ENCODE data around the gene RUNX2. TPM values are rescaled to one million over a fixed set of nuclear protein-coding genes. Genes with fewer than 3 reads are reported as not detected.

The RUNX2 gene
- polyA plus RNA-seq, 1 donor (not counting 4 experiments of a cell fraction or from before 2014, with no cell fraction given): 1.4 TPM

DNA sequence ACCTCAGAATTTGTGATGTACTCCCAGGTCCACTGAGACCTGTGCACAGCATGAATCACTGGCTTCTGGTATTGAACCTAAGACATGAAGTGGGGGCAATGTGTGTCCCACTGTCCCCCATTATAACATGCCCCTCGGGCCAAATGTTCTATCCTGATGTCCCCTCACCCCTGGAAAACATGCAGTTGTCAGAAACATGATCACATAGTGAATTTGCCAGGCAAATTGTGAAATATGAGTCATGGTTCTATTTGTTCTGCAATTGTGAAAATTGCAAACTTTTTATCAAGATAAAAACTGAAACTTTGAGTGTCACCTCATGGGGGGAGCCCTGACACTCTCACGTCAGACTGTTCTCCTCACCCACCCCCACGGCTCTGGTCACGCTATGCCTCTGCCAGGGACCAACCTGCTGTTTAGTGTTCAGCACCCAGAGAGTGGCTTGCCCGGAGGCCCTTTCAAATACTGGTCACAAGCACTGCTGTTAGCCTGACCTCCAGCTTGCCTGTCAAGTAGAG lies 382.2 kb downstream of the RUNX2 start:
- Histone ChIP-seq H3K36me3 (ENCODE audit: control insufficient read depth in 2 of 2, extremely low read depth in 1 of 2, insufficient read depth in 2 of 2, low read length in 2 of 2) (no peaks in the 10 kb centered on the region), H3K9me3 (ENCODE audit: control insufficient read depth, low read depth, low read length) (no peaks in the 10 kb centered on the region), H3K4me2 (ENCODE audit: control insufficient read depth, extremely low read depth, insufficient read depth, low read depth, low read length) (no peak overlapping the region), H3K4me1 (ENCODE audit: control insufficient read depth, extremely low read depth, insufficient read depth, low read length) (no peaks in the 10 kb centered on the region), H4K20me1 (ENCODE audit: control insufficient read depth, extremely low read depth, insufficient read depth, low read length) (no peaks in the 10 kb centered on the region), H3K9ac (ENCODE audit: control insufficient read depth, extremely low read depth, insufficient read depth, low read length) (no peak overlapping the region), H3K9me1 (ENCODE audit: control insufficient read depth, extremely low read depth, insufficient read depth, low read length) (no peaks in the 10 kb centered on the region), H3K27me3 (ENCODE audit: control insufficient read depth, extremely low read depth, insufficient read depth, low read length) (no peaks in the 10 kb centered on the region), H3K27ac (ENCODE audit: control insufficient read depth, insufficient read depth, low read length) (no peak overlapping the region), H3K4me3 (ENCODE audit: control insufficient read depth in 2 of 3, extremely low read depth in 1 of 3, insufficient read depth in 2 of 3, low read depth in 1 of 3, low read length in 3 of 3) (no peak overlapping the region), H2AFZ (ENCODE audit: control insufficient read depth, low read length) (no peak overlapping the region), H3K79me2 (ENCODE audit: control insufficient read depth, insufficient read depth, low read length) (no peaks in the 10 kb centered on the region)
- no peak for TF ChIP-seq EZH2 (IDR thresholded peaks at IDR 0.05; ENCODE audit: low read length)
- TF ChIP-seq, protein P1, sequence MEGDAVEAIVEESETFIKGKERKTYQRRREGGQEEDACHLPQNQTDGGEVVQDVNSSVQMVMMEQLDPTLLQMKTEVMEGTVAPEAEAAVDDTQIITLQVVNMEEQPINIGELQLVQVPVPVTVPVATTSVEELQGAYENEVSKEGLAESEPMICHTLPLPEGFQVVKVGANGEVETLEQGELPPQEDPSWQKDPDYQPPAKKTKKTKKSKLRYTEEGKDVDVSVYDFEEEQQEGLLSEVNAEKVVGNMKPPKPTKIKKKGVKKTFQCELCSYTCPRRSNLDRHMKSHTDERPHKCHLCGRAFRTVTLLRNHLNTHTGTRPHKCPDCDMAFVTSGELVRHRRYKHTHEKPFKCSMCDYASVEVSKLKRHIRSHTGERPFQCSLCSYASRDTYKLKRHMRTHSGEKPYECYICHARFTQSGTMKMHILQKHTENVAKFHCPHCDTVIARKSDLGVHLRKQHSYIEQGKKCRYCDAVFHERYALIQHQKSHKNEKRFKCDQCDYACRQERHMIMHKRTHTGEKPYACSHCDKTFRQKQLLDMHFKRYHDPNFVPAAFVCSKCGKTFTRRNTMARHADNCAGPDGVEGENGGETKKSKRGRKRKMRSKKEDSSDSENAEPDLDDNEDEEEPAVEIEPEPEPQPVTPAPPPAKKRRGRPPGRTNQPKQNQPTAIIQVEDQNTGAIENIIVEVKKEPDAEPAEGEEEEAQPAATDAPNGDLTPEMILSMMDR (optimal IDR thresholded peaks at IDR 0.05 in 1 of 3, IDR thresholded peaks at IDR 0.05 in 1 of 3, conservative IDR thresholded peaks at IDR 0.05 in 1 of 3; ENCODE audit: extremely low read depth in 1 of 3, insufficient read depth in 2 of 3, low read length in 3 of 3): no peak
- DNase-seq (ENCODE audit: low read depth, low spot score): no peak
- dilution Hi-C loops (cut with MboI; ENCODE audit: extremely low pct_ligation_motif_present, low sequenced_read_pairs): loop anchor here (25.0 kb wide), 1 partner anchor 323 kb away; the partner anchor contains the start of gene SUPT3H
- no peak for FAIRE-seq

GRCh38 chr6:45712076-45712475 lies 383.9 kb downstream of the RUNX2 start:
- Histone ChIP-seq H2AFZ (ENCODE audit: control insufficient read depth, low read length) (no peak overlapping the region), H4K20me1 (ENCODE audit: control insufficient read depth, extremely low read depth, insufficient read depth, low read length) (no peaks in the 10 kb centered on the region), H3K9me1 (ENCODE audit: control insufficient read depth, extremely low read depth, insufficient read depth, low read length) (no peaks in the 10 kb centered on the region), H3K36me3 (ENCODE audit: control insufficient read depth in 2 of 2, extremely low read depth in 1 of 2, insufficient read depth in 2 of 2, low read length in 2 of 2) (no peaks in the 10 kb centered on the region), H3K27me3 (ENCODE audit: control insufficient read depth, extremely low read depth, insufficient read depth, low read length) (no peaks in the 10 kb centered on the region), H3K79me2 (ENCODE audit: control insufficient read depth, insufficient read depth, low read length) (no peaks in the 10 kb centered on the region), H3K9me3 (ENCODE audit: control insufficient read depth, low read depth, low read length) (no peaks in the 10 kb centered on the region), H3K9ac (ENCODE audit: control insufficient read depth, extremely low read depth, insufficient read depth, low read length) (no peak overlapping the region), H3K4me3 (ENCODE audit: control insufficient read depth in 2 of 3, extremely low read depth in 1 of 3, insufficient read depth in 2 of 3, low read depth in 1 of 3, low read length in 3 of 3) (no peak overlapping the region), H3K4me2 (ENCODE audit: control insufficient read depth, extremely low read depth, insufficient read depth, low read depth, low read length) (no peak overlapping the region), H3K4me1 (ENCODE audit: control insufficient read depth, extremely low read depth, insufficient read depth, low read length) (no peaks in the 10 kb centered on the region), H3K27ac (ENCODE audit: control insufficient read depth, insufficient read depth, low read length) (no peak overlapping the region)
- dilution Hi-C loops (cut with MboI; ENCODE audit: extremely low pct_ligation_motif_present, low sequenced_read_pairs): loop anchor here (25.0 kb wide), 1 partner anchor 325 kb away; the partner anchor contains the start of gene SUPT3H
- FAIRE-seq: no peak
- no peak for DNase-seq (ENCODE audit: low read depth, low spot score)
- TF ChIP-seq EZH2 (IDR thresholded peaks at IDR 0.05; ENCODE audit: low read length): no peak
- TF ChIP-seq, protein P1 (optimal IDR thresholded peaks at IDR 0.05 in 1 of 3, IDR thresholded peaks at IDR 0.05 in 1 of 3, conservative IDR thresholded peaks at IDR 0.05 in 1 of 3; ENCODE audit: extremely low read depth in 1 of 3, insufficient read depth in 2 of 3, low read length in 3 of 3): no peak
